Endodermal cell (in vitro differentiated cells): Measurements from ENCODE around the gene IQGAP2. TPM values are rescaled to one million over a fixed set of nuclear protein-coding genes. Genes with fewer than 3 reads are reported as not detected.

Source experiments
- DNase-seq: peaks from one replicate; pipeline ENCODE4 v3.0.0-alpha.2; 2017
- H3K27ac ChIP-seq: 2 replicates; pipeline ENCODE4 v1.5.1; 2013; ENCODE audit warnings: mild to moderate bottlenecking, low read depth, low read length, moderate library complexity
- H3K27me3 ChIP-seq: 2 replicates; pipeline ENCODE4 v1.6.1; 2013; ENCODE audit warnings: mild to moderate bottlenecking, low read length, moderate library complexity; ENCODE audit not compliant: insufficient read depth, control insufficient read depth, poor library complexity, severe bottlenecking
- H3K36me3 ChIP-seq: 2 replicates; pipeline ENCODE4 v1.7.0; 2013; ENCODE audit warnings: mild to moderate bottlenecking, low read length, moderate library complexity; ENCODE audit not compliant: control insufficient read depth, insufficient read depth
- H3K4me1 ChIP-seq: one replicate; pipeline ENCODE4 v1.7.0; 2013; ENCODE audit warnings: low read length; ENCODE audit not compliant: control insufficient read depth, insufficient read depth
- H3K4me3 ChIP-seq: 2 replicates; pipeline ENCODE4 v1.5.1; 2013; ENCODE audit warnings: mild to moderate bottlenecking, low read length, moderate library complexity
- H3K9ac ChIP-seq: 2 replicates; pipeline ENCODE4 v1.6.1; 2013; ENCODE audit warnings: mild to moderate bottlenecking, low read length, moderate library complexity; ENCODE audit not compliant: poor library complexity, severe bottlenecking; ENCODE audit errors: extremely low read depth
- H3K9me3 ChIP-seq: 2 replicates; pipeline ENCODE4 v1.6.1; 2013; ENCODE audit warnings: mild to moderate bottlenecking, low read length, moderate library complexity; ENCODE audit not compliant: control insufficient read depth
- H3K27ac Mint-ChIP-seq: 2 replicates; pipeline ENCODE4 v1.8.0; 2020; ENCODE audit warnings: mixed read lengths
- H3K27me3 Mint-ChIP-seq: 2 replicates; pipeline ENCODE4 v1.8.0; 2021; ENCODE audit warnings: mild to moderate bottlenecking, mixed read lengths; ENCODE audit not compliant: insufficient read depth
- H3K36me3 Mint-ChIP-seq: 2 replicates; pipeline ENCODE4 v1.8.0; 2020; ENCODE audit warnings: low read depth, mixed read lengths
- H3K4me1 Mint-ChIP-seq: 2 replicates; pipeline ENCODE4 v1.8.0; 2020; ENCODE audit warnings: mixed read lengths
- H3K4me3 Mint-ChIP-seq: 2 replicates; pipeline ENCODE4 v1.8.0; 2020; ENCODE audit warnings: mild to moderate bottlenecking, moderate library complexity, mixed read lengths
- H3K9me3 Mint-ChIP-seq: 2 replicates; pipeline ENCODE4 v1.8.0; 2020; ENCODE audit warnings: mild to moderate bottlenecking, mixed read lengths
- CTCF ChIP-seq: fragments of 200-600 bp; sonication (generic); conservative IDR thresholded peaks from 2 replicates; pipeline ENCODE4 v1.5.0; 2021; ENCODE audit warnings: antibody characterized with exemption, mild to moderate bottlenecking
- WGBS, 2 experiments: methylation state at CpG; one replicate each; pipeline versions ENCODE4 v1.1.5 to v1.1.7; 2013; ENCODE audit warnings: missing lambda C conversion rate in 2 of 2, mixed read lengths in 1 of 2; ENCODE audit not compliant: insufficient coverage in 1 of 2, insufficient read length in 1 of 2; 5-methylcytosine and 5-hydroxymethylcytosine counted together
- total RNA-seq, 2 donors: library from RNA; stranded (reverse); fragmentation: NEBNext Ultra II Directional in 1 of 2; extraction: Animal tissue kit (Norgen Biotek cat#: 25700) in 1 of 2; gene quantifications; 2 replicates in 1 of 2; 3 replicates in 1 of 2; pipeline ENCODE4 v1.2.1, GENCODE V29; 2021

The IQGAP2 gene
- total RNA-seq, 2 donors from 2014 or later = 8.3 to 19.4 TPM

DNA sequence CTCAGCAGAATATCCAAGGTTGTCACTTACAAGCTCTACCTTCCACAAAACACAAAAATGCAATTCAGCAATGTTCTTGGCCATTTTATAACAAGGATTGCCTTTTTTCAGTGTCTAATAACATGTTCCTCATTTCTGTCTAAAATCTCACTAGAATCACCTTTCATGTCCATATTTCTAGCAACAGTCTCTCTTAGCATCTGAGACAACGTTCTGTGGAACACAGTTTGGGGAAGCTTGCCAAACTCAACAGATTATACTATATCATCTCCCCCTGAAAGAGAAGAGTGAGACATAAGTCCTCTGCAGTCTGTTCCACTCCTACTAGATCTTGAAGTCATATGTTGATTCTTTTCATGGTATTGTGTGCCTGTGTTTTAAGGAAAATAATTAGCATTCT lies 149.5 kb downstream of the IQGAP2 start:
- Histone ChIP-seq H3K9ac (no peak overlapping the region), H3K27ac (no peak overlapping the region), H3K36me3 (no peaks in the 10 kb centered on the region), H3K9me3 (peaks cover 14% of the 10 kb centered on the region), H3K4me3 (no peak overlapping the region), H3K27me3 (peaks cover 83% of the 10 kb centered on the region), H3K4me1 (peaks cover 8% of the 10 kb centered on the region)
- WGBS, 2 experiments = 92% methylated on average over 1 of the region's 1 CpG; no CpG with 5 or more reads in 1 of the 2 experiments
- TF ChIP-seq CTCF = no peak
- Mint-ChIP-seq H3K27ac (no peak overlapping the region), H3K36me3 (peaks cover 7% of the 10 kb centered on the region), H3K4me3 (no peak overlapping the region), H3K27me3 (peaks cover 94% of the 10 kb centered on the region), H3K9me3 (peaks cover 29% of the 10 kb centered on the region), H3K4me1 (peaks cover 13% of the 10 kb centered on the region)
- DNase-seq = no peak

GRCh38 chr5:76553251-76553650 lies 150.2 kb downstream of the IQGAP2 start:
- H3K4me3 ChIP-seq = no peak overlapping the region
- peaks cover 77% of the 10 kb centered on the region for H3K27me3 ChIP-seq
- H3K36me3 Mint-ChIP-seq = peaks cover 7% of the 10 kb centered on the region
- no peak for DNase-seq
- no peak overlapping the region for H3K27ac Mint-ChIP-seq
- no peak overlapping the region for H3K27ac ChIP-seq
- H3K9me3 ChIP-seq = peaks cover 14% of the 10 kb centered on the region
- H3K9ac ChIP-seq = no peak overlapping the region
- peaks cover 92% of the 10 kb centered on the region for H3K27me3 Mint-ChIP-seq
- H3K9me3 Mint-ChIP-seq = peaks cover 29% of the 10 kb centered on the region
- H3K4me1 ChIP-seq = peaks cover under 1% of the 10 kb centered on the region
- no peak overlapping the region for H3K4me3 Mint-ChIP-seq
- no peaks in the 10 kb centered on the region for H3K36me3 ChIP-seq
- TF ChIP-seq CTCF = no peak
- WGBS, 2 experiments = 90 to 100% methylated on average over 1 of the region's 2 CpGs
- H3K4me1 Mint-ChIP-seq = peaks cover 6% of the 10 kb centered on the region

GRCh38 chr5:76555114-76555513 lies 152.0 kb downstream of the IQGAP2 start:
- TF ChIP-seq CTCF = no peak

More at GRCh38 chr5:76555114-76555513, 152.0 kb downstream of the IQGAP2 start:
- Histone ChIP-seq H3K36me3 (no peaks in the 10 kb centered on the region), H3K27me3 (peaks cover 68% of the 10 kb centered on the region), H3K9me3 (peaks cover 10% of the 10 kb centered on the region), H3K4me3 (no peak overlapping the region), H3K27ac (no peak overlapping the region), H3K4me1 (no peaks in the 10 kb centered on the region), H3K9ac (no peak overlapping the region)
- WGBS, 2 experiments = 94 to 100% methylated on average over 1 to 3 of the region's 4 CpGs
- Mint-ChIP-seq H3K4me1 (no peaks in the 10 kb centered on the region), H3K4me3 (no peak overlapping the region), H3K9me3 (peaks cover 23% of the 10 kb centered on the region), H3K36me3 (peaks cover 12% of the 10 kb centered on the region), H3K27me3 (peaks cover 92% of the 10 kb centered on the region), H3K27ac (no peak overlapping the region)
- no peak for DNase-seq
